Right ventricle myocardium superior (tissue), 1 donor: ENCODE measurements around the gene DHX8. TPM values are rescaled to one million over a fixed set of nuclear protein-coding genes. Genes with fewer than 3 reads are reported as not detected.

Experiments used
- ATAC-seq: fragments of 200-7000 bp; cut with Tn5 transposase; one replicate; pipeline ENCODE4 v1.9.1; 2020; ENCODE audit warnings: mild to moderate bottlenecking; ENCODE audit not compliant: poor library complexity
- DNase-seq: peaks from one replicate; pipeline ENCODE4 v3.0.0-alpha.2; 2020
- intact Hi-C: fragments of 100-400 bp; cut with DNase I; formaldehyde crosslinking; loops from one replicate; pipeline ENCODE4 v1.11.2; 2022
- total RNA-seq: library from RNA; stranded (reverse); fragmentation: NEBNext Ultra II Directional; extraction: Animal tissue kit (Norgen Biotek cat#: 25700); gene quantifications from one replicate; pipeline ENCODE4 v1.2.1, GENCODE V29; 2021
- donor health status: DM: no; HTN: yes; CAD: no; lungs with severe emphysema.

The DHX8 gene
- total RNA-seq, 1 donor from 2014 or later: 26.1 TPM

DNA sequence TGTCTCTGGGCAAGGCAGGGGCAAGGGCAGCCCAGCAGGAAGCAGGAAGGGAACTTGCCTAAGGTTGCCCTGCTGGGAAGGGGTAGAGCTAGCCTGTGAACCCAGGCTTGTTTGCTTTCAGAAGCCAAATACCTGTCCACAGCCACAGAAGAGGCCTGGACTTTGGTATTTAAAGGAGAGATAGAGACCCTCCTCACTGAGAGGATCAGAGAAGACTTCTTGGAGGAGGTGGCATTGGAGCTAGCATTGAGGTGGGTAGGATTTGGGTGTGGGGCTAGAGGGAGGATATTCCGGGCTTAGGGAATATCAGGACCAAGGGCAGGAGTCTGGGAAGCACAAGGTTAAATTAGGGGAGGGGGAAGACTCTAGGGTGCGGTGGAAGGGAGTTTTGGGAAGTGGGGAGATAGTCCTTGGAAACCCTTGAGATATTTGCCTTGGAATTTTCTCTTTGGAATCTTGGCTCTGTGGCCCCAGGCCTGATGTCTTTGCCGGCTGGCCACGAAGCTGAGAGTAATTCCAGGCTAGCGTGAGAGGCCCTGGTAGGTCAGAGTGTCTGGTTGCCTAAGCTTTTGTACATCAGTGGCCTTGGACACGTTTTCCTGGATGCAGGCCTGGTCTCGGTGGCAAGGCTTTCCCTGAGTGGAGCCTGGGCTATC is 75.5 kb downstream of the DHX8 start:
- intact Hi-C loops: no loop called here
- no peak for DNase-seq
- peak; percentile 57 for ATAC-seq

DNA sequence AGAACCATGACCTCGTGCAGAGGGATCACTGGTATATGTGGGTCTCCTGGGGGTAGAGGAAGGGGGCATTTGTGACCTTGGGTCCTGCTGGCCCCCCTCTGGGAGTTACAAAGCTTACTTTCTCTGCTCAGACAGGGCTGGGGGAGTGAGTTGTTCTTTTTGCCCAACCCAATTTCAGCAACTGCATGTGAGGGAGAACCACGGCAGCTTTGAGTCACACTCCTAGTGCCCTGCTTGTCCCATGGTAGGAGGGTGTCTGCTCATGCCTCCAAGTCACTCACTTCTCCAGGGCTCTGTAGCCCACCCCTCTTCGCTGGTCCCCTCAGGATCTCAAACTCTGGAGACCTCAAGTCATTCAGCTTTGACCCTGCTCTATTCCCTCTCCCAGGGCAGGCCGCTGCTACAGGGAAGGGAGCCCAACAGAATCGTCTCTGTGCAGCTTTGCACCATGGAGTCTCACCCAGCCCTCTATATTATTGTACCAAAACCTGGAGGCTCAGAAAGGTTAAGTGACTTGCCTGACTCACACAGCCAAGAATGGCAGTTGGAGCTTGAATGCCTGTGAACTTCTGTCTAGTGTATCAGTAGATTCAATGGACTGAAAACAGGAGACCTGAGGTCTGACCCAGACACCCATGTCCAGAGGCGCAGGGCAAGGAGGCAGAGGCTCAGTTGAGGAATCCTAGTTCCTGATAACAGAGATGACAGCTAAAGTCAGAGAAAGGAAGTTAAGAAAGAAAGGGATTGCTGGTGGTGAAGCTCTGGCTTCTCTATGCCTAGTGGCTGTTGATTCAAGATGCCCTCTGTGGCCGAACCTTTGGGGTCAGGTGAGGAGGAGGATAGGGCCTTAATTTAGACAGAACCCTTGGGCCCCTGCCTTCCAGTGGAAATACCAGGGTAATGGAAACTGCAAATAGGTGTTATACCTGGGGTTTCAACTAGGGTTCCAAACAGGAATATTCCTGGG is 77.0 kb downstream of the DHX8 start:
- ATAC-seq (no peak), DNase-seq (no peak)
- intact Hi-C loops: no loop called here

DNA sequence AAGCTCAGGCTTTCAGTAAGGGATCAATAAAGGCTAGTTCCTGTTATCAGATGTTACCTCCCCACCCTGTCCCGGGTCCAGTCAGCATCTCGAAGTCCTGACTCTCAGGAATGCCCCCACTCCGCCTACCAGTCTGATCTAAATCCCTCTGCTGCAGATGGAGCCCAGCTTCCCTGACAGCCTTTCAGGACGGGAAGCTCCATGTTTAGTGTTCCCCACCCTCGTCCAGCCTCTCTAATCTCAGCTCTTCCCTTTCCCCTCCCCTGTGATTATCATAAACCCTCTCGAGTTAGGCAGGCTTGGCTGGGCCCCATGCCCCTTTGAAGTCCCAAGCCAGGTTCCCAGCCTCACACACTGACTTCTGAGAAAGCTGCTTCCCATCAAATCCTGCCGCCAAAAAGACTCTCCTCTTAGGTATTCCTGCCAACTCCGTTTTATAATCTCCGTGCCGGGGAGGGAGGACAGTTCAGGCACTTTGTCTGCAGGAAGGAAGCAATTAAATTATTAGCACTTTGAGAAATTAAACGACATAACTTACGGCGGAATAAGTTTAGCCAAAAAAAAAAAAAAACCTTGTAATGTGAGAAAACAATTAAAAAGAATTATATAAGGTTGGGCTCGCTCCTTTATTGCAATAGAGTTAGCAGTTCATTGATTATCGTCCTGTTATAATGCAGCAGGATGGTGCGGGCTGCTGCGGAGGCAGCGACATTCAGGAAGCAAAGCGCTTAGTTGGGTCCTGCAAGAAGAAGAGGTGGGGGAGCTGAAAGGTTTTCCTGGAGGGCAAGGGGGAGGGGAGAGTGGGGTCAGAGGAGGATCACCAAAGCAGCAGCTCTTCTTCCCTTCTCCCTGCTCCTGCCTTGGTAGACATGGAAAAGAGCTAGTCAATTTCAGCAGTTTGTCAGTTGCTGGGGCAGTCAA is 79.2 kb downstream of the DHX8 start:
- ATAC-seq (no peak), DNase-seq (no peak)
- intact Hi-C loops: no loop called here

DNA sequence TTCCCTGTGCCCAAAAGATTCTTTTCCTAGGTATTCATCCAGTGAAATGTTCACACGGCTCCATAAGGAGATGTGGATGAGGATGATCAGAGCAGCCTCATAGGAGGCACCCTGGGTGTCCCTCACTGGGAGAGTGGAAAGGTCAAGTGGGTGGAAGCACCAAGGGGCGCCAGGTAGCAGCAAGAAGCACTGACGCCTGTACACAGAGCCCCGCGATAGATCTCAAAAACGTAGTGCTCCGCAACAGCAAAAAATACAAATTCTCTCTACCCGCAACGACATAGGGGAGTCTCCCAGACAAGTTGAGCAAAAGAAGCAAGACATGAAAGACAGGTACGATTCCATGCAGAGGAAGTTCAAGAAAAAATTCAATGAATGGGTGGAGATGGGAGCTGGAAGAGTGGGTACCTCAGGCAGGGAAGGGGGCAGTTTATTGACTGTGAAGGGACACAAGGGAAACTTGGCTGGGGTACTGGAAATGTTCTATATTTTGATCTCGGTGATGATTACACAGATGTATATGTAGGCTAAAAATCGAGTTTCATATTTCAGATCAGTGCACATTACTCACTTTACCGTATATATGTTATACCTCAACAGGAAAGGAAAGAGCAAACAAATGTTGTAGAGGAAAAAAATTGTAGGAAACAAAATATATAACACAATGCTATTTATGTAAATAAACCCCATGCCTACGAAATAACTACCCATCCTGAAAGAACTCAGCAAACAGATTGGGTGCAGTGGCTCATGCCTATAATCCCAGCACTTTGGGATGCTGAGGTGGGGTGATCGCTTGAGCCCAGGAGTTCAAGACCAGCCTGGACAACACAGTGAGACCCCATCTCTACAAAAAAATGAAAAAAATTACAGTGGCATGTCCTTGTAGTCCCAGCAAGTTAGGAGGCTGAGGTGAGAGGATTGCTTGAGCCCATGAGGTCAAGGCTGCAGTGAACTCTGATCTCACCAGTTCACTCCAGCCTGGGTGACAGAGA is 80.1 kb downstream of the DHX8 start:
- no peak for DNase-seq
- intact Hi-C loops: no loop called here
- ATAC-seq: no peak

DNA sequence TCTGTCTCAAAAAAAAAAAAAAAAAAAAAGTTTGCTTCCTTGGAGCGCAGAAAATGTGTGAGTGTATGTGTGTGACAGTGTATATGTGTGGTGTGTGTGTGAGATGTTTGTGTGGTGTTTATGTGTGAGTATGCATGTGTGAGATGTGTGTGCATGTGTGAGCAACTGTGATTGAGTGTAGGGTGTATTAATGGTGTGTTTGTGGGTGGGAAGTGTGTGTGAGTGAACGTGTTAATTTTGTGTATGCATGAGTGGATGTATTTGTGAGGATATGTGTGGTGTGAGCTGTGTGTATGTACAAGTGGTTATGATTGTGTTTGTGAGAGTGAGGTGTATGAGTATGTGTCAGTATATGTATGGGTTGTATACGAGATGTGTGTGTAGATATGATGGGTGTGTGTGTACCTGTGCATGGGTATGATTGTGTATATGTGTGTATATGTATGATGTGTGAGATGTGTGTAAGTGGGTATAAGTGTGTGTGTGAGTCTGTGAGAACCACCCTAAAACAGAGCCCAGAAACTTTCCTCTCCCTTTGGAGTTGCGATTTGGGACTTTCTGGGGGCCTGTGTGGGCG is 84.8 kb downstream of the DHX8 start:
- DNase-seq: no peak
- ATAC-seq: no peak
- intact Hi-C loops: no loop called here

DNA sequence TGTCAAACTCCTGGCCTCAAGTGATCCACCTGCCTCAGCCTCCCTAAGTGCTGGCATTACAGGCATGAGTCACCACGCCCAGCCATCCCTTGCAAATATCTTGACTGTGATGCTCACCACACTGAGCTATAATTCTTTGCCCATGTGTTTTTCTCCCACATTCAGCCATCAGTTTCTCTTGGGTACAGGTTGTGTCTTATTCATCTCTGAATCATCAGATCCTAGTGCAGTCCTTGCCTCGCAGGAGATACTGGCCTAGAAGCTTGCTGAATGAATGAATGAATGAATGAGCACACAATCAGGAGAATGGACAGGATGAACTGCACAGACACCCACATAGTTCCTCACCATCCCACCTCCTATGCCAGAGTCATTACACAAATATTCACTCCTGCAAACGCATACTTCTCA is 86.7 kb downstream of the DHX8 start:
- intact Hi-C loops: loop anchor here (10.0 kb wide), 1 partner anchor 184 kb away; the partner anchor contains the start of gene SOST
- ATAC-seq: no peak
- no peak for DNase-seq

DNA sequence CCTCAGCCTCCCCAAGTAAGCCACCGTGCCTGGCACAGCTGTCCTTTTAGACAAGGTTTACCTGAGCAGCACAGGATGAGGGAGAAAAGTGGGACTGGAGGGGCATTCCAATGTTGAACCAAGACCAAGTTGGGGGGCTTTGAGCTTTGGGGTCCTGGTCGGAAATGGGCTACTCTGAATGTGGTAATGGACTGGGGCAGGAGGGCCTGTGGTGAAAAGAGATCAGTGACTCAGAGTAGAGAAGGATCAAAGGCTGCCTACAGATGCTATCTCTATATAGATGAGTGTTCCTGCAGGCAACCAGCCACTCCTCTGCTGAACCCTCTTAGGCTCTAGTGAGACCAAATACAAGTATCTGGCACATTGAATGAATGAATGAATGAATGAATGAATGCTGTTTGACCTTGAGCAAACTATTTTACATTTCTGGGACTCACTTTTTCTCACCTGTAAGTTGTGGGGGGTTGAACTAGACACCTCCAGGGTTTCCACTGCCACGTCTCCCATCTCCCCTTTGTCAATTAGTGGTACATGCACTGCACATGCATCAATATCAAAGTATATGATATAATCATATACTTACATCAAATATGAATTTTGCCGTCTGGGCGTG is 88.7 kb downstream of the DHX8 start:
- no peak for ATAC-seq
- intact Hi-C loops: loop anchor here (10.0 kb wide), 1 partner anchor 182 kb away; the partner anchor contains the start of gene SOST
- no peak for DNase-seq

DNA sequence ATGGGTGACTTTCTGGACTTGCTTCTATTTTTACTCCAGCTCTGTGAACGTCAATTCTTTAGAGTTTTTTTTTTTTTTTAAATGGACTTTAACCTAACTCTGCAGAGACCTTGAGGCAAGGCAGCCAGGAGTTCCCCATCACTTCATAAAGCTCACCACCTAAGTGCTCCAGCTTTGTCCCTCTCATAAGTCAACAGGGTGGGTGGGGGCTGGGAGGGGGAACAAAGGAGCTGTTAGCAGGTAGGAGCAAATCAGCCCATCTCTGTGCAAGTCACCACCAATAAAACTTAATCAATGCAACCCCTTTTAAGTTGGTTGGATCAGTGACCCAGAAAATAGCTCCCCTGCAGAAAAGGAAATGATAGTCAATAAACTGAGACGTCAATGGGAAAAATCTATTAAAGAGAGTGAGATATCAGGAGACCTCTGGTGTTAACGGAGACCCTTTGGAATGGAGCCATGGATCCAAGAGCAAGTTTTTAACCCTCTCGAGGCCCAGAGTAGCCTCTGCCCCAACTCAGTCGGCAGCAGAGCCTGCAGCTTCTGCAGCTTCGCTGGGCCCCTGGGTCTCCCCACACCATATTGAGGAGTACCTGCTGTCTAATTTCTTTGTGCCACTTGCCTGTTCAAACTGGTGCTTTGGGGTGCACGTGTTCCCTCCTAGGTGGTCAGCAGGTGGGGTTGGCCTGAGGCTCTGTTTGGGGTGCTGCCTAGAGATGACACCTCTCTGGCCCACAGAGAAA is 90.0 kb downstream of the DHX8 start:
- intact Hi-C loops: loop anchor here (10.0 kb wide), 1 partner anchor 181 kb away; the partner anchor contains the start of gene SOST
- DNase-seq (no peak), ATAC-seq (no peak)

DNA sequence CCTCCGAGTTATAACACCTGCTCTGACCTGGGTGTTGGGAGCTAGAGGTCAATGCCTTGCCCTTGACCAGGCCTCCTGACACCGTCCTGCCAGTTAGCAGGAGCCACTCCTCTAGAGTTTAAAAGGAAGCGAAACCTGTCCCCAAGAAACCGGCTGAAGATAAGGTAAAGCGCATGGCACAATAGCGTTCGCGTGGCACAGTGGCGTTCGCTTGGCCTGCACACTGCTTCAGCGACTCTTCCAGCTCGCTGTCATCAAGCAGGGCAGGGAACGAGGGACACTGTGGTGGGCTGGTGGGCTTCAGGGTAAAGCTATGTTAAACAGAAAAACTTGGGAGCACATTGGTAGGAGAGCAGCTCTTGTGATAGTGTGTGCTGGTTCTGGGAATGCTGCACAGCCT is 90.6 kb downstream of the DHX8 start:
- DNase-seq (no peak), ATAC-seq (peak; percentile 22)
- intact Hi-C loops: loop anchor here (10.0 kb wide), 1 partner anchor 180 kb away; the partner anchor contains the start of gene SOST

DNA sequence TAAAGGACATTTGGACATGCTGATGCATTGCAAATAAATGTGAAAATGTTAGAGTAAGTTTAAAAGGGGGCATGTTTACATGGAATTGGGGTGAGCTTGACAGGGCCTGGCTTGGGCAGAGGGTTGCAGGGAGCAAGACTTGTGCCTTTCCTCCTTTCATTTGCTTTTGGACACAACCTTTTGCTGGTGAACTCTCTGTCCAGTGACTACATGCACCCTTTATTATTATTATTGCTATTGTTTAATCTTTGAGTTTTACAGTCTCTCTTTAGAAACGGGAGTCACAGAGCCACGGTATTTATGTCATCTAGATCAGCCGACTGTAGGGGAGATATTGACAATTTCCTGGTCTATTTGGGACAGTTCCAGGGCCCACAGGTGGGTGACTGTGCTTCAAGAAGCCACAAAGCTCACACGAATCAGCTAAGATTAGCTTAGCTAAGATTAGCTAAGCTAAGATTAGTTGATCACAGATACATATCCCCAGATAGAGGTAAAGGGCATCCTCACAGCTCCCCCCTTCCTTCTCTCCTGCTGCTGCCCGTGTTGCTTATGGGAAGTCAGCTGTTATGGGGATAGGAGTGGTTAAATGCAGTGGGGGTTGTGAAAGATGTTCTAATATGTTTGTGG is 91.2 kb downstream of the DHX8 start:
- intact Hi-C loops: loop anchor here (10.0 kb wide), 1 partner anchor 180 kb away; the partner anchor contains the start of gene SOST
- no peak for DNase-seq
- ATAC-seq: no peak

Other genes with a start within 250 kb of the DHX8 start
- gene RNU2-1, start 250.0 kb upstream of the DHX8 start, total RNA-seq: 9,490 TPM
- 7.0 TPM for gene ARL4D, start 85.0 kb upstream of the DHX8 start, total RNA-seq
- gene ETV4, start 62.4 kb downstream of the DHX8 start, total RNA-seq: 0.24 TPM
- 8.5 TPM for gene MEOX1, start 177.9 kb downstream of the DHX8 start, total RNA-seq